H1 (cell line): ENCODE results near the gene SLC22A23. TPM values are rescaled to one million over a fixed set of nuclear protein-coding genes. Genes with fewer than 3 reads are reported as not detected.

Experiments
- CTCF ChIA-PET: fragments of 300-600 bp; sonication (Branson Sonifier 250); formaldehyde crosslinking; loops from one replicate; lab custom pipeline; 2021; ENCODE audit not compliant: partially characterized antibody; lab: Charles Lee
- POLR2A ChIA-PET: fragments of 300-600 bp; sonication (Branson Sonifier 250); formaldehyde crosslinking; loops from one replicate; lab custom pipeline; 2021; ENCODE audit warnings: inconsistent platforms; ENCODE audit not compliant: partially characterized antibody; lab: Charles Lee
- DNase-seq, 2 experiments: peaks; one replicate each; pipeline versions ENCODE4 v3.0.0 to v3.0.0-alpha.2; 2010 to 2022; ENCODE audit warnings: low spot score in 2 of 2, low read depth in 1 of 2, mixed read lengths in 1 of 2
- FAIRE-seq: peaks from 2 replicates; lab custom pipeline; 2011; peaks lifted over from hg19 to GRCh38; lab: Jason Lieb, UNC
- H2AFZ ChIP-seq: 2 replicates; pipeline ENCODE4 v1.8.1; 2012; ENCODE audit warnings: low read length, inconsistent platforms
- H2AK5ac ChIP-seq: 2 replicates; pipeline ENCODE4 v1.6.1; 2013; ENCODE audit warnings: low read depth, low read length
- H2BK120ac ChIP-seq: replicated peaks from 2 replicates; pipeline ENCODE3; 2013; ENCODE audit warnings: low read depth, low read length, inconsistent platforms
- H2BK12ac ChIP-seq: 2 replicates; pipeline ENCODE4 v1.6.1; 2013; ENCODE audit warnings: low read depth, low read length
- H2BK15ac ChIP-seq: 2 replicates; pipeline ENCODE4 v1.6.1; 2013; ENCODE audit warnings: low read length
- H2BK20ac ChIP-seq: 2 replicates; pipeline ENCODE4 v1.6.1; 2013; ENCODE audit warnings: low read length
- H2BK5ac ChIP-seq: 2 replicates; pipeline ENCODE4 v1.6.1; 2013; ENCODE audit warnings: low read depth, low read length
- H3K14ac ChIP-seq: 2 replicates; pipeline ENCODE4 v1.6.1; 2013; ENCODE audit warnings: inconsistent platforms; ENCODE audit not compliant: insufficient read length
- H3K18ac ChIP-seq: 2 replicates; pipeline ENCODE4 v1.6.1; 2013; ENCODE audit warnings: low read length; ENCODE audit errors: extremely low read depth
- H3K23ac ChIP-seq: 2 replicates; pipeline ENCODE4 v1.6.1; 2013; ENCODE audit warnings: inconsistent platforms; ENCODE audit not compliant: insufficient read length
- H3K23me2 ChIP-seq: 2 replicates; pipeline ENCODE4 v1.6.1; 2013; ENCODE audit warnings: low read depth, low read length
- H3K27ac ChIP-seq: 2 replicates; pipeline ENCODE4 v1.6.1; 2011; ENCODE audit warnings: low read depth, low read length, inconsistent platforms
- H3K27me3 ChIP-seq, 4 experiments: replicated peaks in 1 of 4; 1 replicate in 1 of 4; 2 replicates in 3 of 4; pipeline versions ENCODE4 v1.6.1 to v1.8.1; 2011 to 2013; ENCODE audit warnings: low read length in 3 of 4, mild to moderate bottlenecking in 3 of 4, inconsistent platforms in 2 of 4, mixed read lengths in 2 of 4, moderate library complexity in 1 of 4; ENCODE audit not compliant: control insufficient read depth in 3 of 4, insufficient read depth in 3 of 4; ENCODE audit errors: extremely low read depth in 1 of 4
- H3K36me3 ChIP-seq, 4 experiments: 2 replicates each; pipeline versions ENCODE4 v1.6.1 to v1.8.1; 2011 to 2013; ENCODE audit warnings: mild to moderate bottlenecking in 4 of 4, low read length in 3 of 4, moderate library complexity in 2 of 4, control low read depth in 1 of 4, inconsistent platforms in 1 of 4; ENCODE audit not compliant: insufficient read depth in 4 of 4, control insufficient read depth in 2 of 4
- H3K4ac ChIP-seq: replicated peaks from 2 replicates; pipeline ENCODE3; 2013; ENCODE audit warnings: low read length, low read depth, mixed read lengths, inconsistent platforms; ENCODE audit not compliant: insufficient read length
- H3K4me1 ChIP-seq, 4 experiments: replicated peaks in 1 of 4; 1 replicate in 1 of 4; 2 replicates in 3 of 4; pipeline versions ENCODE4 v1.6.1 to v1.8.1; 2011 to 2013; ENCODE audit warnings: low read length in 3 of 4, inconsistent platforms in 2 of 4, mixed read lengths in 1 of 4; ENCODE audit not compliant: insufficient read depth in 4 of 4, control insufficient read depth in 3 of 4
- H3K4me2 ChIP-seq, 2 experiments: 2 replicates each; pipeline versions ENCODE4 v1.6.1 to v1.8.1; 2011 to 2013; ENCODE audit warnings: low read depth in 2 of 2, low read length in 2 of 2, control low read depth in 1 of 2, inconsistent platforms in 1 of 2, mild to moderate bottlenecking in 1 of 2; ENCODE audit not compliant: insufficient read depth in 1 of 2
- H3K4me3 ChIP-seq, 4 experiments: fragments of 200-600, 300-600 bp in 1 of 4; sonication (generic), shearing (Covaris generic), sonication (Bioruptor Twin) in 1 of 4; 2 replicates each; pipeline versions ENCODE4 v1.5.1 to v1.8.1; 2011 to 2016; ENCODE audit warnings: low read length in 4 of 4, low read depth in 3 of 4, control low read depth in 2 of 4, inconsistent platforms in 2 of 4, mild to moderate bottlenecking in 2 of 4, mixed read lengths in 1 of 4, moderate library complexity in 1 of 4; ENCODE audit not compliant: insufficient read depth in 2 of 4; ENCODE audit errors: extremely low read depth in 1 of 4
- H3K56ac ChIP-seq: replicated peaks from 2 replicates; pipeline ENCODE3; 2013; ENCODE audit warnings: low read depth, mild to moderate bottlenecking, mixed read lengths, low read length, inconsistent platforms; ENCODE audit not compliant: insufficient read length
- H3K79me1 ChIP-seq: 2 replicates; pipeline ENCODE4 v1.6.1; 2013; ENCODE audit warnings: low read depth, low read length, control low read depth
- H3K79me2 ChIP-seq, 2 experiments: 2 replicates each; pipeline versions ENCODE4 v1.6.1 to v1.8.1; 2012 to 2013; ENCODE audit warnings: low read length in 2 of 2, mild to moderate bottlenecking in 2 of 2, inconsistent platforms in 1 of 2; ENCODE audit not compliant: insufficient read depth in 2 of 2, control insufficient read depth in 1 of 2
- H3K9ac ChIP-seq, 4 experiments: replicated peaks in 1 of 4; 1 replicate in 1 of 4; 2 replicates in 3 of 4; pipeline versions ENCODE4 v1.6.1 to v1.8.1; 2011 to 2013; ENCODE audit warnings: low read depth in 3 of 4, low read length in 3 of 4, control low read depth in 2 of 4, mild to moderate bottlenecking in 2 of 4, moderate library complexity in 2 of 4, inconsistent platforms in 1 of 4; ENCODE audit errors: extremely low read depth in 1 of 4
- H3K9me3 ChIP-seq, 2 experiments: 2 replicates each; pipeline versions ENCODE4 v1.6.1 to v1.8.1; 2012 to 2013; ENCODE audit warnings: mild to moderate bottlenecking in 2 of 2, moderate library complexity in 2 of 2, control low read depth in 1 of 2, inconsistent platforms in 1 of 2, low read depth in 1 of 2, low read length in 1 of 2, mixed read lengths in 1 of 2; ENCODE audit not compliant: insufficient read depth in 2 of 2
- H4K20me1 ChIP-seq, 2 experiments: replicated peaks in 1 of 2; 2 replicates each; pipeline versions ENCODE3 to v1.8.1; 2011 to 2013; ENCODE audit warnings: inconsistent platforms in 2 of 2, low read length in 2 of 2, mild to moderate bottlenecking in 1 of 2; ENCODE audit not compliant: insufficient read depth in 2 of 2, control insufficient read depth in 1 of 2
- H4K5ac ChIP-seq: 2 replicates; pipeline ENCODE4 v1.6.1; 2013; ENCODE audit warnings: low read length, low read depth, mixed read lengths, inconsistent platforms; ENCODE audit not compliant: insufficient read length
- H4K8ac ChIP-seq: 2 replicates; pipeline ENCODE4 v1.8.0; 2013; ENCODE audit warnings: mild to moderate bottlenecking, moderate library complexity, low read length, inconsistent platforms; ENCODE audit not compliant: insufficient read depth; ENCODE audit errors: extremely low read depth
- H4K91ac ChIP-seq: replicated peaks from 2 replicates; pipeline ENCODE3; 2013; ENCODE audit warnings: low read length, mixed read lengths, inconsistent platforms; ENCODE audit not compliant: insufficient read length
- CBX5 ChIP-seq: fragments of 300-800, 300-1000 bp; sonication (generic); IDR thresholded peaks from 2 replicates; pipeline ENCODE4 v1.7.1; 2016; ENCODE audit warnings: antibody characterized with exemption, low read length, low read depth
- CHD2 ChIP-seq: IDR thresholded peaks from 2 replicates; pipeline ENCODE4 v1.6.1; 2012; ENCODE audit warnings: low read length, improper control_type of control experiment
- FOSL1 ChIP-seq: IDR thresholded peaks from 2 replicates; pipeline ENCODE4 v1.6.1; 2011; ENCODE audit warnings: mild to moderate bottlenecking, low read depth, low read length, moderate library complexity; ENCODE audit not compliant: insufficient read depth
- JUN ChIP-seq: IDR thresholded peaks from 2 replicates; pipeline ENCODE4 v1.6.1; 2011; ENCODE audit warnings: low read depth, mild to moderate bottlenecking, improper control_type of control experiment, low read length
- WGBS, 2 experiments: shearing (Covaris generic) in 1 of 2; methylation state at CpG; one replicate each; pipeline versions ENCODE4 v1.1.6 to v1.1.7; 2013 to 2015; ENCODE audit warnings: low lambda C conversion rate in 2 of 2, mixed read lengths in 2 of 2, inconsistent platforms in 1 of 2, low coverage in 1 of 2, missing lambda C conversion rate in 1 of 2; ENCODE audit not compliant: insufficient replicate concordance in 2 of 2, insufficient coverage in 1 of 2, insufficient read length in 1 of 2; ENCODE audit errors: extremely low coverage in 1 of 2, missing lambda C conversion rate in 1 of 2; 5-methylcytosine and 5-hydroxymethylcytosine counted together
- polyA plus RNA-seq, 7 experiments: library from polyadenylated mRNA; depleted of rRNA in 3 of 7; stranded (reverse) in 5 of 7; unstranded in 2 of 7; fragments of >200 nt in 5 of 7; fragments of 200-250 nt in 2 of 7; gene quantifications; 1 replicate in 5 of 7; 2 replicates in 1 of 7; 4 replicates in 1 of 7; pipeline versions ENCODE4 v1.2.1 to v1.2.3, GENCODE V29; 2011 to 2013; ENCODE audit warnings: missing spikeins in 2 of 7, mixed read lengths in 2 of 7
- total RNA-seq: library from RNA; stranded (reverse); fragmentation: NEBNext Ultra II Directional; extraction: Animal tissue kit (Norgen Biotek cat#: 25700); gene quantifications from 2 replicates; pipeline ENCODE4 v1.2.1, GENCODE V29; 2021

The SLC22A23 gene
- total and polyA plus RNA-seq, 2 of the 8 experiments (the other 6 are each of a cell fraction or from before 2014, with no cell fraction given) = 9.9 to 38.4 TPM

- no peak overlapping the region for H4K91ac ChIP-seq
- no peak for DNase-seq
- CTCF ChIA-PET = interaction anchor here (0.9 to 2.2 kb wide), 3 partner anchors 10 to 169 kb away, joined by 3 to 5 read pairs (median 5); no protein-coding TSS in a partner anchor
- no peaks in the 10 kb centered on the region for H3K79me1 ChIP-seq
- no peak overlapping the region for H2BK12ac ChIP-seq
- H3K4me2 ChIP-seq = no peak overlapping the region
- H2BK120ac ChIP-seq = no peak overlapping the region
- no peak overlapping the region for H2BK5ac ChIP-seq
- H3K23ac ChIP-seq = no peak overlapping the region
- no peak overlapping the region for H3K9ac ChIP-seq
- H3K4ac ChIP-seq = no peak overlapping the region
- no peaks in the 10 kb centered on the region for H3K79me2 ChIP-seq
- no peak overlapping the region for H3K18ac ChIP-seq
- H3K9me3 ChIP-seq = no peaks in the 10 kb centered on the region
- H3K27me3 ChIP-seq = no peaks in the 10 kb centered on the region
- WGBS, 2 experiments = 89% methylated on average over 1 of the region's 1 CpG; no CpG with 5 or more reads in 1 of the 2 experiments
- H3K27ac ChIP-seq = no peak overlapping the region
- FAIRE-seq = no peak
- no peak overlapping the region for H4K8ac ChIP-seq
- H4K5ac ChIP-seq = no peak overlapping the region
- no peak overlapping the region for H3K4me3 ChIP-seq
- H3K56ac ChIP-seq = no peak overlapping the region
- H2AFZ ChIP-seq = no peak overlapping the region
- POLR2A ChIA-PET = no interaction called here
- H2BK15ac ChIP-seq = no peak overlapping the region
- H2BK20ac ChIP-seq = no peak overlapping the region
- no peaks in the 10 kb centered on the region for H4K20me1 ChIP-seq
- H3K14ac ChIP-seq = no peak overlapping the region
- no peaks in the 10 kb centered on the region for H3K23me2 ChIP-seq
- H3K4me1 ChIP-seq = peaks cover 0 to 9% (median 0%) of the 10 kb centered on the region in 4 experiments; a peak in 1 of 7 replicates
- H2AK5ac ChIP-seq = no peak overlapping the region
- H3K36me3 ChIP-seq = no peaks in the 10 kb centered on the region
- no peak for TF ChIP-seq CHD2
- TF ChIP-seq CBX5 = no peak
- TF ChIP-seq FOSL1 = no peak
- no peak for TF ChIP-seq JUN
Observed at GRCh38 chr6:3467996-3468395, 11.1 kb upstream of the SLC22A23 start.
